Measurements from ENCODE around the gene PM20D1. TPM values are rescaled to one million over a fixed set of nuclear protein-coding genes. Genes with fewer than 3 reads are reported as not detected.

The PM20D1 gene
- polyA plus RNA-seq, 1 of the 3 experiments (the other 2 are of a cell fraction) = not detected

DNA sequence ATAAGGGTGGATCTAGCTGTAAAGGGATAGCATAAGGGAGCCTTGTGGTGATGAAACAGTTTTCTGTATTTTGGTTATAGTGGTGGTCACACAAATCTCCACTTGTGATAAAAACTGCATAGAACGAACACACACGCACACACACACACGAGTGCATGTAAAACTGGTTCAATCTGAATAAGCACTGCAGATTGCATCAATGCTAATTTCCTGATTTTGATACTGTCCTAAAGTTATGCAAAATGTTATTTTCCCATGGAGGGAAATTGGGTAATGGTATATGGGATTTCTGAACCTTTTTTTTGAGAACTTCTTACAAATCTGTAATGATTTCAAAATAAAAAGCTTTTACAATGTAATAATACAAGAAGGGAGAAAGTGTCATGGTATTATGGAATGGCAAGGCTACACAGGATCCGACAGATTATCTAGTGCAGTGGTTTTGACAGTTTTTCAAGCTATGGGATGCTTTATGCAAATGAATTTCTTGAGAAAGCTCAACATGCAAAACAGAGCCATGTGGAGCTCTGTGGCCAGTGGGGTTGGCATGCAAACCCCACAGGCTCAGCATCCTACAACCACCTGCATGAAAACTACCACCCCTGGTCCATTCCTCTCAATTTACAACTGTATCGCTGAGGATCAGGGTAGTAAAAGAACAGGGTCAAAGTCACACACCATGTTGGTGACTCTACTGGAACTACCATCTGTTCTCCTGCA, 55.8 kb downstream of the PM20D1 start:
- WGBS (ENCODE audit: low lambda C conversion rate) = 76% methylated on average over 5 of the region's 5 CpGs
- POLR2A ChIA-PET = no interaction called here
- DNase-seq = no peak
- Histone ChIP-seq H3K27ac (ENCODE audit: low read depth in 2 of 2, low read length in 1 of 2) (no peak overlapping the region), H4K20me1 (ENCODE audit: insufficient read depth) (no peaks in the 10 kb centered on the region), H2AFZ (ENCODE audit: low read depth) (no peak overlapping the region), H3K36me3 (replicated peaks in 1 of 2; ENCODE audit: control insufficient read depth in 1 of 2, insufficient read depth in 2 of 2, low read length in 1 of 2) (peaks cover 4 to 61% of the 10 kb centered on the region in 2 experiments), H3F3A (replicated peaks; ENCODE audit: insufficient read depth) (peaks cover 4% of the 10 kb centered on the region), H3K9ac (no peak overlapping the region), H3K79me2 (ENCODE audit: insufficient read depth) (no peaks in the 10 kb centered on the region), H3K4me3 (ENCODE audit: low read depth in 2 of 2, low read length in 1 of 2) (no peak overlapping the region), H3K4me1 (ENCODE audit: control insufficient read depth in 1 of 2, insufficient read depth in 2 of 2, low read depth in 1 of 2, low read length in 1 of 2) (peaks cover 0 to 3% of the 10 kb centered on the region in 2 experiments; a peak in 1 of 4 replicates), H3K4me2 (no peak overlapping the region), H3K9me3 (no peaks in the 10 kb centered on the region), H3K27me3 (ENCODE audit: insufficient read depth) (no peaks in the 10 kb centered on the region), H3K9me2 (no peaks in the 10 kb centered on the region)
- TF ChIP-seq JUND (IDR thresholded peaks at IDR 0.05) = no peak
- no peak for TF ChIP-seq EP300 (IDR thresholded peaks at IDR 0.05; ENCODE audit: borderline replicate concordance in 1 of 2, low read depth in 1 of 2, low read length in 1 of 2)
- TF ChIP-seq EZH2phosphoT487 (IDR thresholded peaks at IDR 0.05; ENCODE audit: borderline replicate concordance, low read depth) = no peak
- no peak for TF ChIP-seq NFIC (IDR thresholded peaks at IDR 0.05; ENCODE audit: borderline replicate concordance)
- no peak for TF ChIP-seq NRF1 (IDR thresholded peaks at IDR 0.05; ENCODE audit: low read depth, low read length)
- no peak for TF ChIP-seq RXRA (IDR thresholded peaks at IDR 0.05; ENCODE audit: borderline replicate concordance, low read depth)
- no peak for TF ChIP-seq RFX5 (IDR thresholded peaks at IDR 0.05; ENCODE audit: low read length)
- TF ChIP-seq MXI1 (IDR thresholded peaks at IDR 0.05; ENCODE audit: low read depth, low read length) = no peak
- TF ChIP-seq GATA2 (CRISPR knock-in tag; IDR thresholded peaks at IDR 0.05) = no peak
- no peak for TF ChIP-seq ELF1 (IDR thresholded peaks at IDR 0.05)
- no peak for TF ChIP-seq SIN3A (IDR thresholded peaks at IDR 0.05; ENCODE audit: borderline replicate concordance, low read depth, low read length)
- TF ChIP-seq ZBTB33 (IDR thresholded peaks at IDR 0.05; ENCODE audit: borderline replicate concordance, low read depth) = no peak
- TF ChIP-seq, protein P1, sequence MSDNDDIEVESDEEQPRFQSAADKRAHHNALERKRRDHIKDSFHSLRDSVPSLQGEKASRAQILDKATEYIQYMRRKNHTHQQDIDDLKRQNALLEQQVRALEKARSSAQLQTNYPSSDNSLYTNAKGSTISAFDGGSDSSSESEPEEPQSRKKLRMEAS (IDR thresholded peaks at IDR 0.05; ENCODE audit: low read depth) = no peak
- no peak for TF ChIP-seq FOXM1 (IDR thresholded peaks at IDR 0.05; ENCODE audit: low read depth)
- no peak for TF ChIP-seq POLR2AphosphoS5 (IDR thresholded peaks at IDR 0.05; ENCODE audit: low read depth, low read length)
- TF ChIP-seq, protein P2, sequence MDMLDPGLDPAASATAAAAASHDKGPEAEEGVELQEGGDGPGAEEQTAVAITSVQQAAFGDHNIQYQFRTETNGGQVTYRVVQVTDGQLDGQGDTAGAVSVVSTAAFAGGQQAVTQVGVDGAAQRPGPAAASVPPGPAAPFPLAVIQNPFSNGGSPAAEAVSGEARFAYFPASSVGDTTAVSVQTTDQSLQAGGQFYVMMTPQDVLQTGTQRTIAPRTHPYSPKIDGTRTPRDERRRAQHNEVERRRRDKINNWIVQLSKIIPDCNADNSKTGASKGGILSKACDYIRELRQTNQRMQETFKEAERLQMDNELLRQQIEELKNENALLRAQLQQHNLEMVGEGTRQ (IDR thresholded peaks at IDR 0.05; ENCODE audit: borderline replicate concordance, low read depth, low read length) = no peak
- TF ChIP-seq YY1 (IDR thresholded peaks at IDR 0.05; ENCODE audit: low read depth) = no peak
- TF ChIP-seq CTCF (IDR thresholded peaks at IDR 0.05) = no peak
- CTCF ChIA-PET = interaction anchor here (1.1 to 11.9 kb wide), 8 partner anchors 11 to 187 kb away, joined by 4 to 366 read pairs (median 18); partner anchors contain the start of gene RAB29
